ENCODE data around the gene DISC1.

DISC1 gene

DNA sequence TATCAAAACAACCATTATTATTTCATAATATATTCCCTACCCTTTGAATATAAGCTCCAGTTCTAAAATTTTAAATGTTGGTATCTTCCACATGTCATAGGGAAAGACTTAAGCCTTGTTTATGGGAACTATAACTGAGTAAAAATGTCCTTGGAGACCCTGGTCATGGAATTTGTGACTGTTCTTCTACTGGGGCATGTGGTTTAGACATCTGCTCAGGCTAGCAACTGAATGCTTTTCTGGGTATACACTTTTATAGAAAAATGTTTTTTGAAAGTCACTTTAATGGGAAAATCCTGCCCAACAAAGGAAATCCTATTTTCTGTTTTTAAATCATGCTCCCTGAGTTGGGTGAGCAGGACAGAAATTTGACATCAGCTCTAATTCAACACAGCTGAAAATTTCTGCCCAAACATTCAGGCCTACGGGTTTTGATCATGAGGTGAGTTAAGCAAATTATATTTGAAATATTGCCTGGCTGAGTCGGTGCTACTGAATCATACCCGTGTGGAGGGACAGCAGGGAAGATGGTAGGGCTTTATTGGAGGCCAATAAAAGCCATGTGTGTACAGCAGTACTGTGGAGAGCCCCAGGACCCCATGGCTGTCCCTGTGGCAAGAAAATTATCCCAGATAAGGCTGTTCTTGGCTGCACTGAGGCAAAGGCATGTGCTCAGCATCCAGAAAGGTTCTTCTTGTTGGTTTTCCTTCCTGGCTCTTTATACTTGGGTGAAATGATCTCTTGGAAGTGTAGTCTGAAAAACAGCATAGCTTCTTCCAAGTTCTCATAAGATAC, 391.8 kb downstream of the DISC1 start:
- DNase-seq = no peak

DNA sequence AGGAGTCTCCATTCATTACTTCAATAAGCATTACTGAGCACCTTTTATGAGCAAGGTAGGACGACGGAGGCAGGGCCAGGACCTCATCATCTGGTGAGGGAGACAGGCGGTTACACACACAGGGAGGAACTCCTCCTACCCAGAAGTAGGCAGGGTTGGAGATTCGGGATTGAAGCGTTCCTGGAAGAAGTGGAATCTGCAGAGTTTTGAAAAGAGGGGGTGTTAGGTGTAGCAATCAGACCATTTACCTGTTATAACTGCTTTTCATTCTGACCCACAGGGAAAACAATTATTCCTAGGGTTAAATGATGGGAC, 392.4 kb downstream of the DISC1 start:
- no peak for DNase-seq

DNA sequence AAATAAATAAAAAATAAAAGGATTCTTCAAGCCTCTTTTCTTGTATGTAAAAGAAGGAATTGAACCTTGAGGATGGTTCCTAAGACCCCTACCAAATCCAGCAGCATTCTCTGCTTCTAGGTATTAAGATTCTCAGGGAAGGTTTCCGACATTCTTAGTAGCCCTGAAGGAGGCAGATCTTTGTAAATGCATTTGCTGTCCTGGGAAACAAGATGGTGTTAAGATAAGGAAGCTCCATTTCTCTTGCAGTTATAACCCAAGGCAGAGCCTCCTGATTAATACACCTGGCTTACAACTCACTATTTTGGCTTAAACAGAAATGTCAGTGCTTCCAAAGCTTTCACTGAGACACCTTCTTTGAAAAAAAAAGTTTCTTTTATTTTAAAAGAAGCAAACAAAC, 393.8 kb downstream of the DISC1 start:
- no peak for DNase-seq

DNA sequence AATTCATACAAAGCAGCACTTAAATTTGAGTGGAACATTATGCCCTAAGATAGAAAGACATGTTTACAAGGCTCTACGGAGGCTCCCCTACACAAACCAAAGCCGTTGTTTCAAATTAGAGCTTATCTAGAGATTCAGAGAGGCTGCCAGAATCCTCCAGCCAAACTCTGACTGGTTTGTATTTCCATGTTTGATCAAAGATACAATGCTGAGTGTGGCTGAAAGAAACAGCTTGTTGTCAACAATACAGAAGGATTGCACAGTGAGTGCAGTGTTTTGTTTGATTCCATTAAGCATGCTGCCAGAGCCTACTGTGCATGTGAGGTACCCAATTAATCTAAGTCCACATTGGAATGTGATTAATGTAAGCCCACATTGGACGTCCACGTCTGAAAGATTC, 402.7 kb downstream of the DISC1 start:
- peak; percentile 9 for DNase-seq

DNA sequence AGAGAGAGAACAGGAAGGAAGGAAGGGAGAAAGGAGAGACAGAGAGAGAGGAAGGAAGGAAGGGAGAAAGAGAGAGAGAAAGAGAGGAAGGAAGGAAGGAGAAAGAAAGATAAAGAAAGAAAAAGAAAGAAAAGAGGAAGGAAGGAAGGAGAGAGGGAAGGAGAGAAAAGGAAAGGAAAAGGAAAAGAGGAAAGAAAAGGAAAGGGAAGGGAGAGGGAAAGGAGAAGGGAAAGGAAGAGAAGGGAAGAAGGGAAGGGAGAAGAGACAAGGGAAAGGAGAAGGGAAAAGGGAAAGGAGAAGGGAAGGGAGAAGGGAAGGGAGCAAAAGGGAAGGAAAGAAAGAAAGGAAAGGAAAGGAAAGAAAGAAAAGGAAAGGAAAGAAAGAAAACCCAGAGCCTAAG, 404.6 kb downstream of the DISC1 start:
- no peak for DNase-seq

DNA sequence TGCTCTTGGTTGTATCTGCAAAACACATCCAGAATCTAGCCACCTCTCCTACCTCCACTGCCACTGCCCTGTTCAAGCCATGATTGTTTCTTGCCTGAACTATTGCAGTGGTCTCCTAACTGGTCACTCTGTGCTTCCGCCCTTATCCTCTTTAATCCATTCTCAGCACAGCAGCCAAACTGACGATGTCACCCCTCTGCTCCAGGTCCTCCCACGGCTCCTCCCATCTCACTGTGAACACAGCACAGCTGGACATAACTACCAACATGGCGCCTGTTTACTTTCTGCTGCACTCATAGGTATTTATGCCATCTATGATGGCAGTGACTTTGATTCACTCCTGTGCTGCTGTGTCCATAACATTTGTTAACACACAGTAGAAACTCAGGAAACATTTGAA, 406.7 kb downstream of the DISC1 start:
- DNase-seq = peak; percentile 14

DNA sequence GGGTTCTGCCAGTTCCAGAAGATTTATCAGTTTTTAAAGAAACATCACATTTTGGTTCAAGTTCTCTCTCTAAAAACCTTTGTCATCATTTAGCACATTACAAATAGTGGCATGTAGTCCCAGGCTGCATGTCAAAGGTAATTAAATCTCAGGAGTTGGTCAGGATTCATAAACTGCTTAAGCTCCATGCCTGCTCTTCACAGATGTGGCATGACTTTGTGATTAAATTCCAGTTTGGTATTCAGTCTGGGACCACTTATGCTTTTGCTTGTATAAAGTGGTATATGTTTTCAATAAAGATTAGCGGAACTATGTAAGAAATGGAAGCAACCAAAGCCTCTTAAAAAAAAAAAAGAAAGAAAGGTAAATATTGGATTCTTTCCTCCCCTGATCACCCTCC, 408.0 kb downstream of the DISC1 start:
- DNase-seq = no peak

DNA sequence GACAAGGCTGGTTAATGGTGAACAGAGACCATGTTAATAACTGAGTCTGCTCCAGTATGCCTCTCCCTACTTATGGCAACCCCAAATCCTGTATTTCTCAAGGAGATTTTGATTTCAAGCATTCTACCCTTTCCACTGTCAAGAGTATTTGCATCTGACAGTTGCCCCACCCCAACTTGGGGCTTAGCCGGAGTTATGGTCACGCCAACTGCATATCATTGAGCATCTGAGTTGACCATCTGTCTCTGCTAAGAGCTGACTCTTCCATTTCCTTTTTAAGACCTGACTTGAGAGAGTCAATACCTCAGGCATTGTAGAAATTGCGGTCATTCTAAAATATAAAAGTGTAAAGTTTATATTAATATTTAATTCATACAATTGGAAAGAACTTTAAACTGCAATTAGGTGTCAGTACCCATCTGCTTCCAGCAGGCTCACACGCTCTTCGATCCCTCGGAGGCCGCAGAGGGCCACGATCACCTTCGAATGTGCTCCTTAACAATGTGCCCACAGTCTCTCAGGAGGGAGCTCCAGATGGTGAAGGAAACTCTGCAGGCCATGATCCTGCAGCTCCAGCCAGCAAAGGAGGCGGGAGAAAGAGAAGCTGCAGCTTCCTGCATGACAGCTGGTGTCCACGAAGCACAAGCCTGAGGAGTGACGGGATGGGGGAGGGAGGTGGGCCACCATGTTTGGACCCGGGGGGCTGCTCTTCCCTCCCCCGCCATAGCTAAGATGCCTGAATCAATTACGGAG, 409.8 kb downstream of the DISC1 start:
- DNase-seq = no peak

DNA sequence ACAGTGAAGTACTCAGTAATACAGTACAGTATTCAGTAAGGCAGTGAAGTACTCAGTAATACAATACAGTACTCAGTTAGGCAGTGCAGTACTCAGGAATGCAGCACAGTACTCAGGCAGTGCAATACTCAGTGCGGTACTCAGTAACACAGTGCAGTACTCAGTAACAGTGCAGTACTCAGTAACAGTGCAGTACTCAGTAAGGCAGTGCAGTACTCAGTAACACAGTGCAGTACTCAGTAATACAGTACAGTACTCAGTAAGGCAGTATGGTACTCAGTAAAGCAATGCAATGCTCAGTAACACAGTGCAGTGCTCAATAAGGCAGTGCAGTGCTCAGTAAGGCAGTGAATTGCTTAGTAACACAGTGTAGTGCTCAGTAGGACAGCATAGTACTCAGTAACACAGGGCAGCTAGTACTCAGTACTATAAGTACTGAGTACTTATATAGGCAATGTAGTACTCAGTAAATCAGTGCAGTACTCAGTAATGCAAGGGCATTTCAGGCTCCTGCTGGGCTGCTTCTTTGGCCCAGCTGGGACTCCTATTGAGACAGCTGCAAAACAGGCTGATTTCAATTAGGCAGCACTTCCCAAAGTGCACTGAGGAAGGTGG, 411.3 kb downstream of the DISC1 start:
- no peak for DNase-seq

DNA sequence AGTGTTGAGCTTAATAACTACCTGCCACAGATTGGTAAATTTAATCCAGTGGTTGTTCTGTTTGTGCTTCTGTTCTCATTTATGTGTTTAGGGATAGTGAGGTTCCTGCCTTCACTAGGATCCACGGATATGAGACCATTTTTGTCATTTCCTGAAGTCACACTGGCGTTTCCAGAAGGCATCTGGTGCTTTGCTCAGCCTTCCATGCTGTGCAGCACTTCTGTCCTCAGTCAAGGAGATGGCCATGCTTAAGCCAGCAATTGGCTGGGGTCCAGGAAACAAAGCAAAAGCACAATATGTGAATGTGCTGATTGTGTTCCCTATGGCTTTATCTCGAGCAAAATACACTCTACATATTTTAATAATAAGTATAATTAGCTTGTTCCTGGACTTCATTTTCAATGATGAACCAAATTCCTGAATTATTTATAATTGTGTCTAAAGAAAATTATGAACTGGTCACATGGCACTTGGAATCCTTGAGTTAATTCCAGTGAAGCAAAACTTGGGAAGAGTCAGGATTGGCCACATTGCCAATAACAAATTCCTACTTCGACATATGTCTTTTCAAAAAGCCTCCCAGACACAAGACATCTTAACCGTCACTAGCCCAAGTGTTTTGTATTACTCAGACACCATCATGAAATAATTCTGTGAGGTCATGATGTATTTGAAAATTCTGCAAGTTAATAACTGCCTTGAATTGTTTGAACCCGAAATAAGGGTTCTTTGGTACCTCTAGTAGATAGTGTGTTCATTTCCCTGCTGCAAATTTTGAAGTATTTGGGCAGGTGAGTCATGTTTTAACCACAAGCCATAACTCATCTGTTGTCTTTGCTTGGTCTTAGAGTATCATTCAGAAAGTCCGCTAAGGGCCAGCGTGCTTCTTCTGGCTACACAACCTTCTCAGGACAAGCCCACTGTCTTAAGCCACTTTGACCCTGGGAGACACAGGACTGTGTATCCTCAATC, 412.4 kb downstream of the DISC1 start:
- peak; percentile 26 for DNase-seq

DNA sequence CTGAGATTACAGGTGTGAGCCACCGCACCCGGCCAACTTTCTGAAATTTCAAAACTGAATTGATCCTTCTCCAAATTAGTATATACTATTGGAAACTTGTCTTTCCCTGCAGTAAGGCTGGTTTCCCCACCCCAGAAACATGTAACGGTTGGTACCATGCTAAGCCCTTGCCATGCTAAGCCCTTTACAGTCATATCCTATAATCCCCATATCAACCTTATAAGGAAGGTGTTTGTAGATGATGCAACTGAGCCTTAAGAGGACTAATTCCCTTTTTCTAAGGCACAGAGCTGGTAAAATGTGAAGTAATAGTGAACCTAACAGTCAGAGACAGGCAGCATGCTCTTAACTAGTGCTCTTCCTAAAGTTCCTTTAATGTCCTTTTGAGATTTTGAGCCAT, 413.7 kb downstream of the DISC1 start:
- no peak for DNase-seq

DNA sequence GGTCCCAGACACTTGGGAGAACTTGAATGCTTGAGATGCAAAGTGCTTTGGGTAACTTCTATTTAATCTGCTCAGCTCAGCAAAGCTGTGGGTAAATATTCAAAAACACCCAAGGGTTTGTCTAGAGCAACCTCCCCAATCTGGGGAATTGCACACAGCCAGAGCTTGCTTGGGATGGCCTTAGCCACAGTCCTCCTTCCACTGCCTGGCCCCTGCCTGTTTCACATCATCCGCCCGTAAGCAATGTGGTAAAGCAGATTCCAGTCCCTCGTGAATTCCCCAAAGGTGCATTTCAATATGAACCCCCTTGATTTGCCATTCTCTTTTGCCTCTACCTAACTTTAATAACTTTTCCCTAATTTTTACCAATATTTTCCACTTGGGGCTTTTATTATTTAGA, 418.1 kb downstream of the DISC1 start:
- DNase-seq = no peak

DNA sequence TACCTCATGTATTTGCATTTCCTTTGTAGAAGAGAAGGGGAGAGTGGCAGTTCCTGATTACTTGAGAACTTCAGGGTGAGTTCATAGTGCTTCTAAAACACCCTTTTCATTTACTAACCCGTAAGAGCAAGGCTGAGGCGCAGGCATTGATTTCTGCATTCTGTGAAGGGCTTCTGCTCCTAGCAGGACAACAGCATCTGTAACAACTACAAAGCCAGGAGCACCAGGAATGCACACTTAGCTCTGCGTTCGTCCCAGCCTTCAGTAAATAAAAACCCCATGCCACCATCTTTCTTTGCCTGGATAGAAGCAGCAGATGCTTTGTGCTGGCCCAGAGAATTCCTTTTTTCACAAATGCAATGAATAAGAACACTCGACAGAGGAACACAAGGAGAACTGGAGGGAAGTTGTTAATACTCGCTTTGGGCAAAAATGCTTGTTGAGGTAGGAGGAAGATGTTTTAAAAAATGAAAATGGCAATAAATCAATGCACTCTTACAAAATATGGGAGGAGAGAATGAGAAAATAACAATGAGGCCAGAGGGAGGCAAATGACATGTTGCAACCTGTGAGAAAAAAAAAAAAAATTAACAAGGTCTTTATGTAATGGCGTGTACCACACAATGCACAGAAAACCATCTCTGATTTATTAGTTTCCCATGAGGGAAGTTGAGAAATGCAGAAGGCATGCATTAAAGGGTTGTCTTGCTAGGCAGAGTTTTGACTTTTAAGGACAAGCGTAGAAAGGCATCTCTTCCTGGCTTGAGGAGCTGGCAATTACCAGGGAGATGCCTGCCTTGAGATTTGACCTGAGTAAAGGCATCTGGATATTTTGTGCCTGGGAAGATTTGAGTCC, 418.8 kb downstream of the DISC1 start:
- DNase-seq = no peak

DNA sequence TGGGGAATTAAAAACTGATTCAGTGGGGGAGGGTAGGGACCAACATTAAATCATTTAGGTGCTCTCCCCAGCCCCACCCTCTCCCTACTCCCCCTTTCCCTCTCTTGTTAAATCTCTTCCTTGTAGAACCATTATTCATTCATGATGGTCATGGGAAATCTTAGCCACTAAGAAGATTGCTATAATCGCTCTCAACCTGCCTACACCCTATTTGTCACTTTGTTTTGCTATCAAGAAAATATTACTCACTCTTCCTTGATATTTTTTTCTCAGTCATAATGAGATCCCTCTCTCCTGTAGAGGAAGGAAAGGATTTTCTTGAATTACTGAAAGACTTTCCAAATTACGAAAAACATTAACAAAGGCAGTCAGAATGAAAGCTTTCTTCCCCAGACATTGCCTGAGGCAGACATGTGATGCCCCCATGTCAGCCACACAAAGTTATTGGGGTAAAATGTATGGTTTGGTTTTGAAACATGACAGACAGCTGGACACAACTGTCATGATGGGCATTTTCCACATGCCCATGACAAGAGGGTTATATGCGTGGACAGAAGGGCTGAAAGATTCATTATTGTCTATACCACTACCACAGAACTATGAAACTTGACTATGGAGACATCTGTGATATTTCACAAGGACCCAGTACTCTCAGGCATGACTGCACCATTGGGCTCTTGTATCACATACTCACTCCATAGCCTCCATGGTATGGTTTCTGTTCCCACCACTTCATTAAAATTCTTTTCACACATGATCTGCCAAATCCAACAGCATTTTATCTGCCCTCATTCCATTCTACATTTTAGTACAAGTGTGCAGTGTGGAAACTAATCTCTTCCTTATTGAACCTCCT, 420.1 kb downstream of the DISC1 start:
- no peak for DNase-seq

DNA sequence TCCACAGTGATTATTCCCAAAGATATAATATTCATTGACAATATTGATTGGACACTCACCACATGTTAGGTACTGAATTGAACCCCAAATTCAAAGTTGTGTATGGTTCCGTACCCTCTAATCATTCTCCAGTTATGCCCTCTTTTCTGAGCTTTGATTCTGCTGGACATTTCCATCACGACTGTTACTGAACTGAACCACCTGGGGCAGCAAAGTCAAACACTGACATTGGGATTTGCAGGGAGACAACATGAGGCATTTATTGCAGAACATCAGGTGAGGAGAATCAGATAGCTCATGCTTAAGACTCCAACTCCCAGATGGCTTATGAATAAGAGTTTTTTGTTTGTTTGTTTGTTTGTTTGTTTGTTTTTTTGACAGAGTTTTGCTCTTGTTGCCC, 420.9 kb downstream of the DISC1 start:
- DNase-seq = no peak

DNA sequence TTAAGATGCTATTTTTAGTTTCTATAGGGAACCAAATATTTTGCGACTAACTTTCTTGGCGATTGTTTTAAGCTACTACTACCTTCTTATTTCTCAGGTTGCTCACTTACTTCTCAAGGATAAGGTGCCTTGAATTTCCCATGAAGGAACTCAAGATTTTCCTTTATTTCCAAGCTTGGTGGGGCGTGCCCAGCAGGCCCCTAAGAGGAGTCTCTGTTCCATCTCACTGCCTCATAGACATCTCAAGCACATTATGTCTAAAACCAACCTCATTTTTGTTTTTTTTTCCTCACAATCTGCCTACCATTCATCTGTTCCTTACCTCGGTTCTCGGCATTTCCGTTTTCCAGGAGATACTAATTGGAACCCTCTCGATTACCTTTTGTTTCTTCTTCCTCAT, 421.9 kb downstream of the DISC1 start:
- no peak for DNase-seq

DNA sequence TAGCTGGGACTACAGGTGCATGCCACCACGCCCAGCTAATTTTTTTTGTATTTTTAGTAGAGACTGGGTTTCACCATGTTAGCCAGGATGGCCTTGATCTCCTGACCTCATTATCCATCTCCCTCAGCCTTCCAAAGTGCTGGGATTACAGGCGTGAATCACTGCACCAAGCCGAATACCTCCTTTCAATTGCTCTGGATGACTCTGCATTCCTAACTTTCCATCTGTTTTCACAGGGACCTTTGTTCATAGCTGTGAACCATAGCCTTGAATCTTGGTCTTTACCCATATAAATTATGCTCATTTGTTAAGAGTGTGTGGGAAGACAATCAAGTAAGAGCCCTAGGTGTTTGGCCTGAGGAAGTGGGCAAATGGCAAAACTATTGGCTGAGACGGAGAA, 422.7 kb downstream of the DISC1 start:
- DNase-seq = no peak

DNA sequence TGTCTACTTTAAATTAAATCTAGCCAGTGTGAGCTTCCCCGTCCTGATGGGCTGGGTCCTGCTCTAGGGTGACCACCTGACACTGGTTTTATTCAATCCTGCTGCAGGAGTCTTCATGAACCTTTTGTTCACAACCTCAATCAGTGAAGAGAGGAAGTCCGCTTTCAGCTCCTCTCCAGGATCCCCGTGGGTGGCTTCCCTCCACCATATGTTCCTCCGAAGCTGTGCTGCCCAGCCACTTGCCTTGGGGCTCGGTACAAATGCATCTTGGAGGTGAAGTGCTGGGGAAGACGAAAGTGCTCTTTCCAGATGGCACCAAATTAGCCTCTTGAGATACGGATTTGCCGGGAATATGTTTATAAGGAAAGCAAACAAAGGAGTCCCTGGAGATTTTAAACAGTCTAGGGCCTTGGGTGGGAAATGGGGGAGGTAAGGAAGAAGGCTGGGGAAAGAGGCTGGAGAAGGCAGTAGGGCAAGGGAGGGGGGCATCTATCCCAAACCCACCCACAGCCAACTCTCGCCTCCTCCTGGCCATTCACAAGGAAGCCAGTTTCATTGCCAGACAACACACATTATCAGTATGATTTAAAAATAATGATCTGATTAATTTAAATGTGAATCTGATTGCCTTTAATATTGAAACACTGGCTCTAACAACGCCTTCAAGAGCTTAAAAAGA, 430.8 kb downstream of the DISC1 start:
- DNase-seq = no peak

DNA sequence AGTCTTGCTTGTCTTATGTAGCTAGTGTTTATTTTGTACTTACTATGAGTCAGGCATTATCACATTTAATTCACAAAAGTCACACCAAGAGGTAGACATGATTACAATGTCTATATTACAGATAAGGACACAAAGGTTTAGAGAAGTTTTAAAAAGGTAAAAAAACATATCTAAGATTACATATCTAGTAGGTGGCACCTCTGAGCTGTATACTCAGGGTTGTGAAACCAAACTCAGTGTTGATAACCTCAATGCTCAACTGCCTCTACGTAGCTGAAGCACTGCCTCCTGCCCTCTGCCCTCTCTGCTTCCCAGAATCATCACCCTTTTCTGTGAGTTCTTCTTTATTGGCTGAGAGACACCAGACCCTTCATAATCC, 431.3 kb downstream of the DISC1 start:
- no peak for DNase-seq

DNA sequence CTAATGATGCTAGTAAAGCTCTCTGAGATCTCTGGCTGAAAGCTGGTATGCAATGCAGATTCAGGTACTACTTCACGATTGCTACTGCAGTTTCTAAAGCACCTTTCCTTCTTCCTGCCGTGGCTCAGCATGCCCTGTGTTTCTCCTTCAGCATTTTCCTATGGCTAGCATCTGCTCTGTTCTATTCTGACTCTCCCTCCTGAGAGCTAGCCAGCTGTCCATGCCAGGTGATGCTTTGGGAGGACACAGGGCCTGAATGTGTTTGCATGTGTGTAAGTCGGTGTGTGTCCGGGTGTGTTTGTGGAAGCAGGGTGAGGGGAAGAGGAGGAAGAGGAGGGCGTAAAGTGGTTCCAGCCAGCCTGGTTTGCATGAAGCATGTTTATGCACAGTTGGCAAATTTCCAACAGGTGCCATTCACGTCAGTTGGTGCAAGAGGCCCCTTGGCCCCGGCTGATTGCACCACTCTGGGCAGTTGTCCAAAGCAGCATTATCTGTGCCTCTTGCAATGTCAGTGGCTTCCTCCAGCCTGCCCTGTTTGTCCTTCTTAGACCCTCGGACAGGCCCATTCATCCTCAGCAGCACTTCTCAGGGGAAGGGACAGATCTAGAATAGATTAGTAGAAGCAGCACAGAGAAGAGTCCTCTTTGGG, 433.3 kb downstream of the DISC1 start:
- DNase-seq = peak; percentile 60
